Central memory CD8-positive, alpha-beta T cell (primary cell): ENCODE results near the gene ITGA11.

Experiments
- ATAC-seq: fragments of 150-1000 bp; cut with Tn5 transposase; replicated peaks from 2 replicates; pipeline ENCODE4 v1.10.0; 2022; ENCODE audit warnings: mild to moderate bottlenecking, moderate FRiP score, moderate number of reproducible peaks; ENCODE audit not compliant: poor library complexity, severe bottlenecking; ENCODE audit errors: extremely low read depth
- DNase-seq, 2 donors: peaks; one replicate each; pipeline ENCODE4 v3.0.0; 2021; ENCODE audit warnings: low spot score in 2 of 2
- H3K27ac Mint-ChIP-seq: one replicate; pipeline ENCODE4 v1.8.0; 2022; ENCODE audit warnings: low read depth, mild to moderate bottlenecking, moderate library complexity, mixed read lengths
- H3K27me3 Mint-ChIP-seq: one replicate; pipeline ENCODE4 v1.8.0; 2022; ENCODE audit warnings: mixed read lengths
- H3K36me3 Mint-ChIP-seq: one replicate; pipeline ENCODE4 v1.8.0; 2022; ENCODE audit warnings: mild to moderate bottlenecking, moderate library complexity, mixed read lengths; ENCODE audit not compliant: insufficient read depth
- H3K4me1 Mint-ChIP-seq: one replicate; pipeline ENCODE4 v1.8.0; 2022; ENCODE audit warnings: mixed read lengths
- H3K4me3 Mint-ChIP-seq: one replicate; pipeline ENCODE4 v1.8.0; 2022; ENCODE audit warnings: mild to moderate bottlenecking, moderate library complexity, mixed read lengths
- H3K9me3 Mint-ChIP-seq: one replicate; pipeline ENCODE4 v1.8.0; 2022; ENCODE audit warnings: mixed read lengths

Gene ITGA11

GRCh38 chr15:68258692-68259091 is 173.3 kb downstream of the ITGA11 start:
- Mint-ChIP-seq H3K27me3 (peaks cover 28% of the 10 kb centered on the region), H3K4me3 (no peak overlapping the region), H3K4me1 (no peaks in the 10 kb centered on the region), H3K27ac (no peak overlapping the region), H3K9me3 (no peaks in the 10 kb centered on the region), H3K36me3 (no peaks in the 10 kb centered on the region)
- DNase-seq (no peak), ATAC-seq (no peak)

- Mint-ChIP-seq H3K36me3 (peaks cover 2% of the 10 kb centered on the region), H3K4me1 (no peaks in the 10 kb centered on the region), H3K9me3 (no peaks in the 10 kb centered on the region), H3K27ac (no peak overlapping the region), H3K4me3 (peak overlapping the region; percentile 50), H3K27me3 (peaks cover 18% of the 10 kb centered on the region)
- ATAC-seq (no peak), DNase-seq (no peak)
Observed at GRCh38 chr15:68256675-68257450, 175.1 kb downstream of the ITGA11 start.

- Mint-ChIP-seq H3K4me3 (no peak overlapping the region), H3K27ac (no peak overlapping the region), H3K9me3 (no peaks in the 10 kb centered on the region), H3K27me3 (peaks cover 34% of the 10 kb centered on the region), H3K4me1 (no peaks in the 10 kb centered on the region), H3K36me3 (peaks cover 2% of the 10 kb centered on the region)
- ATAC-seq, result peak; percentile 73
- DNase-seq, result peak in 1 of 2 donors; percentile 28
Observed at GRCh38 chr15:68252925-68253534, 178.9 kb downstream of the ITGA11 start.

GRCh38 chr15:68249058-68249713 is 182.8 kb downstream of the ITGA11 start:
- Mint-ChIP-seq H3K36me3 (peaks cover 2% of the 10 kb centered on the region), H3K9me3 (no peaks in the 10 kb centered on the region), H3K27ac (no peak overlapping the region), H3K4me1 (no peaks in the 10 kb centered on the region), H3K27me3 (peaks cover 42% of the 10 kb centered on the region), H3K4me3 (no peak overlapping the region)
- ATAC-seq (no peak), DNase-seq (no peak)
